HepG2 (cell line): ENCODE measurements around the gene HRC. TPM values are rescaled to one million over a fixed set of nuclear protein-coding genes. Genes with fewer than 3 reads are reported as not detected.

Experiments
- ATF7 ChIP-seq, 2 experiments: fragments of 450-650 bp in 1 of 2; sonication (generic) in 1 of 2; formaldehyde crosslinking in 1 of 2; IDR thresholded peaks; 2 replicates each; pipeline versions ENCODE4 v1.4.0 to v1.6.1; 2016 to 2020; ENCODE audit warnings: antibody characterized with exemption in 1 of 2, mild to moderate bottlenecking in 1 of 2, missing genetic modification reagents in 1 of 2
- CBX2 ChIP-seq, 2 experiments: fragments of 200-600 bp in 1 of 2; sonication (generic); formaldehyde crosslinking in 1 of 2; IDR thresholded peaks; 2 replicates each; pipeline versions ENCODE4 v1.7.0 to v1.8.1; 2018 to 2022; ENCODE audit warnings: low read depth in 2 of 2, low read length in 1 of 2, mild to moderate bottlenecking in 1 of 2, missing genetic modification reagents in 1 of 2
- DPF2 ChIP-seq: sonication (generic); formaldehyde crosslinking; IDR thresholded peaks from 2 replicates; pipeline ENCODE4 v1.4.0; 2020; ENCODE audit warnings: mild to moderate bottlenecking, low read depth, missing genetic modification reagents, borderline replicate concordance
- ETV5 ChIP-seq: IDR thresholded peaks from 2 replicates; pipeline ENCODE4 v1.6.1; 2018; ENCODE audit warnings: missing biosample characterization, missing genetic modification reagents, inconsistent platforms, borderline replicate concordance
- FOXA3 ChIP-seq: IDR thresholded peaks from 2 replicates; pipeline ENCODE4 v1.6.1; 2016; ENCODE audit warnings: missing genetic modification reagents, missing compliant biosample characterization
- GATA4 ChIP-seq: sonication (generic); IDR thresholded peaks from 2 replicates; pipeline ENCODE4 v1.6.1; 2016; ENCODE audit warnings: antibody characterized with exemption, low read depth, borderline replicate concordance
- HDAC1 ChIP-seq: sonication (generic); formaldehyde crosslinking; IDR thresholded peaks from 2 replicates; pipeline ENCODE4 v1.5.1; 2020; ENCODE audit warnings: mild to moderate bottlenecking, missing genetic modification reagents
- IKZF4 ChIP-seq: sonication (generic); formaldehyde crosslinking; IDR thresholded peaks from 2 replicates; pipeline ENCODE4 v1.5.1; 2020; ENCODE audit warnings: borderline replicate concordance, mild to moderate bottlenecking, low read depth, missing genetic modification reagents; ENCODE audit errors: not compliant biosample characterization
- MED13 ChIP-seq: sonication (generic); formaldehyde crosslinking; IDR thresholded peaks from 2 replicates; pipeline ENCODE4 v1.5.0; 2020; ENCODE audit warnings: missing genetic modification reagents
- NR2F6 ChIP-seq, 2 experiments: IDR thresholded peaks; 2 replicates each; pipeline ENCODE4 v1.6.1; 2016; ENCODE audit warnings: antibody characterized with exemption in 1 of 2, mild to moderate bottlenecking in 1 of 2
- POLR2G ChIP-seq: fragments of 200-400 bp; formaldehyde crosslinking; IDR thresholded peaks from 2 replicates; pipeline ENCODE4 v1.6.1; 2018; ENCODE audit warnings: mild to moderate bottlenecking, low read depth, low read length, moderate library complexity
- PRMT3 ChIP-seq: sonication (generic); formaldehyde crosslinking; IDR thresholded peaks from 2 replicates; pipeline ENCODE4 v1.8.1; 2022; ENCODE audit warnings: low read depth, mild to moderate bottlenecking, moderate library complexity, missing genetic modification reagents, borderline replicate concordance
- REXO4 ChIP-seq: sonication (generic); formaldehyde crosslinking; IDR thresholded peaks from 2 replicates; pipeline ENCODE4 v1.8.0; 2022; ENCODE audit warnings: missing genetic modification reagents, mild to moderate bottlenecking, borderline replicate concordance
- SOX6 ChIP-seq, 2 experiments: fragments of 450-650 bp in 1 of 2; sonication (generic) in 1 of 2; formaldehyde crosslinking in 1 of 2; IDR thresholded peaks; 2 replicates each; pipeline versions ENCODE4 v1.4.0 to v1.6.1; 2017 to 2020; ENCODE audit warnings: antibody characterized with exemption in 1 of 2, mild to moderate bottlenecking in 1 of 2, missing genetic modification reagents in 1 of 2
- TBX3 ChIP-seq: fragments of 450-650 bp; IDR thresholded peaks from 2 replicates; pipeline ENCODE4 v1.6.1; 2017; ENCODE audit warnings: antibody characterized with exemption, mild to moderate bottlenecking, inconsistent platforms, borderline replicate concordance
- ZBTB20 ChIP-seq: sonication (generic); formaldehyde crosslinking; IDR thresholded peaks from 2 replicates; pipeline ENCODE4 v1.8.1; 2023; ENCODE audit warnings: missing genetic modification reagents, low read depth, mild to moderate bottlenecking, borderline replicate concordance
- ZEB1 ChIP-seq: IDR thresholded peaks from 2 replicates; pipeline ENCODE4 v1.6.1; 2012; ENCODE audit warnings: mild to moderate bottlenecking, low read depth, inconsistent platforms; ENCODE audit not compliant: insufficient replicate concordance
- ZFP36 ChIP-seq: fragments of 150-350 bp; IDR thresholded peaks from 2 replicates; pipeline ENCODE4 v1.6.1; 2018; ENCODE audit warnings: borderline replicate concordance, low read length, low read depth; ENCODE audit not compliant: partially characterized antibody
- ZFX ChIP-seq: sonication (generic); formaldehyde crosslinking; IDR thresholded peaks from 2 replicates; pipeline ENCODE4 v1.4.0; 2020; ENCODE audit warnings: mild to moderate bottlenecking, low read depth, missing genetic modification reagents, moderate library complexity
- ZNF263 ChIP-seq: sonication (generic); formaldehyde crosslinking; IDR thresholded peaks from 2 replicates; pipeline ENCODE4 v1.4.0; 2020; ENCODE audit warnings: missing genetic modification reagents
- ZNF33B ChIP-seq: sonication (generic); formaldehyde crosslinking; IDR thresholded peaks from 2 replicates; pipeline ENCODE4 v1.5.1; 2020; ENCODE audit warnings: mild to moderate bottlenecking, missing genetic modification reagents
- ZNF350 ChIP-seq: sonication (generic); formaldehyde crosslinking; IDR thresholded peaks from 2 replicates; pipeline ENCODE4 v1.4.0; 2020; ENCODE audit warnings: mild to moderate bottlenecking, low read depth, missing genetic modification reagents, borderline replicate concordance
- ZNF501 ChIP-seq: sonication (generic); formaldehyde crosslinking; IDR thresholded peaks from 2 replicates; pipeline ENCODE4 v1.5.1; 2020; ENCODE audit warnings: mild to moderate bottlenecking, moderate library complexity, missing genetic modification reagents
- ZNF547 ChIP-seq: sonication (generic); formaldehyde crosslinking; IDR thresholded peaks from 2 replicates; pipeline ENCODE4 v1.5.1; 2020; ENCODE audit warnings: mild to moderate bottlenecking, missing genetic modification reagents
- ZNF563 ChIP-seq: sonication (generic); formaldehyde crosslinking; IDR thresholded peaks from 2 replicates; pipeline ENCODE4 v1.8.0; 2022; ENCODE audit warnings: mild to moderate bottlenecking, moderate library complexity, missing genetic modification reagents
- ZNF678 ChIP-seq: sonication (generic); formaldehyde crosslinking; IDR thresholded peaks from 2 replicates; pipeline ENCODE4 v1.4.0; 2020; ENCODE audit warnings: mild to moderate bottlenecking, missing genetic modification reagents
- ZNF7 ChIP-seq: IDR thresholded peaks from 2 replicates; pipeline ENCODE4 v1.6.1; 2016; ENCODE audit warnings: missing biosample characterization, missing genetic modification reagents
- ZNF737 ChIP-seq: sonication (generic); formaldehyde crosslinking; IDR thresholded peaks from 2 replicates; pipeline ENCODE4 v1.5.0; 2020; ENCODE audit warnings: missing genetic modification reagents, mild to moderate bottlenecking, borderline replicate concordance
- ZNF891 ChIP-seq: sonication (generic); formaldehyde crosslinking; IDR thresholded peaks from 2 replicates; pipeline ENCODE4 v1.5.0; 2020; ENCODE audit warnings: mild to moderate bottlenecking, missing genetic modification reagents
- polyA plus RNA-seq, 8 experiments: library from polyadenylated mRNA; depleted of rRNA in 3 of 8; stranded (reverse) in 7 of 8; unstranded in 1 of 8; fragments of >200 nt; fragmentation: Illumina TruSeq in 4 of 8; extraction: Trizol in 4 of 8; gene quantifications; 2 replicates each; pipeline versions ENCODE4 v1.2.1 to v1.2.3, GENCODE V29; 2011 to 2016; ENCODE audit warnings: low read depth in 4 of 8, missing spikeins in 1 of 8, mixed read lengths in 1 of 8; ENCODE audit not compliant: insufficient read depth in 1 of 8
- total RNA-seq, 5 experiments: library from RNA; depleted of rRNA; stranded (reverse); fragments of >200 nt; fragmentation: Illumina TruSeq; extraction: Trizol; gene quantifications; 2 replicates each; pipeline ENCODE4 v1.2.3, GENCODE V29; 2016; ENCODE audit warnings: low read depth in 1 of 5
- TF ChIP-seq, protein P1 (sequence below): sonication (generic); formaldehyde crosslinking; IDR thresholded peaks from 2 replicates; pipeline ENCODE4 v1.8.1; 2022; ENCODE audit warnings: mild to moderate bottlenecking, missing genetic modification reagents

Gene HRC
- total and polyA plus RNA-seq, 2 of the 13 experiments (the other 11 are each of a cell fraction or from before 2014, with no cell fraction given), result 3.6 to 15.4 TPM

DNA sequence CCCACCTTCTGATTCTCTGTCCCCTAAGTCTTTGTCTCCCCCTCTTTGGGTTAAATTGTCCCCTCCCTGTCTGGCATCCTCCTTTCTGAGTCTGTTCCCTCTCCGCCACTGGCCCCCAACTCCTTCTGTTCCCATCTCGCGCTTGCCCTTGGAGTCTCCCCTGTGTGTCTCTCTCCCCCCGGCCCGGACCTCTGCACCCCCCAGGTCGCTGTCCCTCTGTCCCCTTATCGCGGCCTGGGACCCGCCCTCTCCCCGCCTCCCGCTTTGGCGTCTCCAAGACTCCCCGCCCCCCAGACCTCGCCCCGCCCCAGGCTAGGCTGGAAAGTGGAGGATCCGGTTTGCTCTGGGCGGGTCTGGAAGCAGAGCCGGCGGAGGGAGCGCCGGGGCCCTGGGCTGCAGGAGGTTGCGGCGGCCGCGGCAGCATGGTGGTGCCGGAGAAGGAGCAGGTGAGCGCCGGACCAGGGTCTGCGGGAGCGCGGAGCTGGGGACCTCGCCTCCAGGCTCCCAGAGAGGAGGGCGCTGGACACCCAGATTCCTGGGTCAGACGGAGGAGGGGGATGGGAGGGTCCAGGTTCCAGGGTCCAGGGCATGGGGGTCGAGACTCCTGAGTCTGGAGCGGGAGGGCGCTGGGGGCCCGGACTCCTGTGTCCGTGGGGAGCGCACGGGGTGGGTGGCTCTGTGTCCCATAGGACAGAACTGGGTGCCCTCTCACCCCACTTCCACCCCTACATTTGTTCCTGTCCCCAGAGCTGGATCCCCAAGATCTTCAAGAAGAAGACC, 2.4 kb upstream of the HRC start, which contains the start of gene TRPM4 (continued):
- TF ChIP-seq ZEB1, result no peak
- no peak for TF ChIP-seq ZNF263
- TF ChIP-seq MED13 (CRISPR knock-in tag), result no peak
- peak; percentile 55; the same call in 1 of the 2 replicates for TF ChIP-seq ZNF563 (CRISPR knock-in tag)
- no peak for TF ChIP-seq IKZF4
- TF ChIP-seq NR2F6 (IDR thresholded peaks at IDR 0.05), result no peak
- no peak for TF ChIP-seq NR2F6 (CRISPR knock-in tag; IDR thresholded peaks at IDR 0.05)
- TF ChIP-seq ZNF7, result no peak
- TF ChIP-seq ZNF547, result peak; percentile 73
- TF ChIP-seq DPF2 (CRISPR knock-in tag), result no peak
- TF ChIP-seq ZBTB20 (CRISPR knock-in tag), result no peak
- TF ChIP-seq, protein P1, sequence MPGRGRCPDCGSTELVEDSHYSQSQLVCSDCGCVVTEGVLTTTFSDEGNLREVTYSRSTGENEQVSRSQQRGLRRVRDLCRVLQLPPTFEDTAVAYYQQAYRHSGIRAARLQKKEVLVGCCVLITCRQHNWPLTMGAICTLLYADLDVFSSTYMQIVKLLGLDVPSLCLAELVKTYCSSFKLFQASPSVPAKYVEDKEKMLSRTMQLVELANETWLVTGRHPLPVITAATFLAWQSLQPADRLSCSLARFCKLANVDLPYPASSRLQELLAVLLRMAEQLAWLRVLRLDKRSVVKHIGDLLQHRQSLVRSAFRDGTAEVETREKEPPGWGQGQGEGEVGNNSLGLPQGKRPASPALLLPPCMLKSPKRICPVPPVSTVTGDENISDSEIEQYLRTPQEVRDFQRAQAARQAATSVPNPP (CRISPR knock-in tag), result no peak
- TF ChIP-seq POLR2G, result peak; percentile 77
- TF ChIP-seq ZNF33B, result 0 out of 2 replicates have a peak, but pooled peaks have one; percentile 65
- TF ChIP-seq ZNF350 (CRISPR knock-in tag), result peak; percentile 61; the same call in 1 of the 2 replicates
- TF ChIP-seq GATA4, result peak; percentile 25; the same call in 1 of the 2 replicates
- no peak for TF ChIP-seq FOXA3
- TF ChIP-seq ZNF678 (CRISPR knock-in tag), result no peak
- TF ChIP-seq TBX3, result no peak
- TF ChIP-seq ZNF891 (CRISPR knock-in tag), result 0 out of 2 replicates have a peak, but pooled peaks have one; percentile 22
- no peak for TF ChIP-seq ZNF737
- TF ChIP-seq ZNF501, result no peak
- TF ChIP-seq SOX6 (IDR thresholded peaks at IDR 0.05), result no peak
- TF ChIP-seq SOX6 (CRISPR knock-in tag; IDR thresholded peaks at IDR 0.05), result peak; percentile 19; the same call in 1 of the 2 replicates
- TF ChIP-seq ETV5, result peak; percentile 17; the same call in 1 of the 2 replicates
- peak; percentile 69 for TF ChIP-seq HDAC1 (CRISPR knock-in tag)
- no peak for TF ChIP-seq REXO4 (CRISPR knock-in tag)
- TF ChIP-seq ZFP36, result no peak
- peak; percentile 60 for TF ChIP-seq ZFX (CRISPR knock-in tag)
- TF ChIP-seq ATF7 (IDR thresholded peaks at IDR 0.05), result no peak
- no peak for TF ChIP-seq ATF7 (CRISPR knock-in tag; IDR thresholded peaks at IDR 0.05)
- TF ChIP-seq PRMT3, result no peak
- TF ChIP-seq CBX2 (IDR thresholded peaks at IDR 0.05; ENCODE audit: low read depth, low read length), result no peak
- TF ChIP-seq CBX2 (CRISPR knock-in tag; IDR thresholded peaks at IDR 0.05; ENCODE audit: low read depth), result no peak
